NCI-H510A treated with DMSO at 0.1 percent for 48 hours (cell line): ENCODE data around the gene IL36A.

Experiments
- DNase-seq: peaks from one replicate; lab custom pipeline; 2025; lab: John Stamatoyannopoulos, UW

IL36A gene, protein sequence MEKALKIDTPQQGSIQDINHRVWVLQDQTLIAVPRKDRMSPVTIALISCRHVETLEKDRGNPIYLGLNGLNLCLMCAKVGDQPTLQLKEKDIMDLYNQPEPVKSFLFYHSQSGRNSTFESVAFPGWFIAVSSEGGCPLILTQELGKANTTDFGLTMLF

DNA sequence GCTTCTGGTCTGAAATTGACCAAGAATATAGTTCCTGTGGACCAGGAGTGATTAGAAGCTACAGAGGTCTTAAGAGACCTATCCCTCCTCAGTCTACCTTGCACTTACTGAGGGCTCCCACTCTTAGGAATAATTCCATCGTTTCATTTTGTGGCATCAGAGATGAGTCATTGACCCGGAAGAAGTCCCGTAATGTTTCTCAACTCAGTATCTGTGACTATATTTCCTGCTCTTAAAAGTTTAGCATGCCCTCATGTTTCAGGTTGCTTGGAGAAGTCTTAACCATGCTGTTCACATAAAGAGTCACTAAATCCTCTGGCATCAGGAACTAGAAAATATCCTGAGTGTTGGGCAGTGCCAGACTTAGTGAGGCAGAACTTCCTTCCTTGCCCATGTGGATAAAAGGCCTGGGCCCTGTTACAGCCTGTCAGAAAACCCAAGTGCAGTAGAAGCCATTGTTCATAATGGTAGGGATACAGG, at the start of gene IL36A:
Gene IL36A (plus strand): TSS at position 430 of the 480 bp plus-strand sequence. CDS start 413 bp downstream, outside the sequence.
- no peak for DNase-seq

DNA sequence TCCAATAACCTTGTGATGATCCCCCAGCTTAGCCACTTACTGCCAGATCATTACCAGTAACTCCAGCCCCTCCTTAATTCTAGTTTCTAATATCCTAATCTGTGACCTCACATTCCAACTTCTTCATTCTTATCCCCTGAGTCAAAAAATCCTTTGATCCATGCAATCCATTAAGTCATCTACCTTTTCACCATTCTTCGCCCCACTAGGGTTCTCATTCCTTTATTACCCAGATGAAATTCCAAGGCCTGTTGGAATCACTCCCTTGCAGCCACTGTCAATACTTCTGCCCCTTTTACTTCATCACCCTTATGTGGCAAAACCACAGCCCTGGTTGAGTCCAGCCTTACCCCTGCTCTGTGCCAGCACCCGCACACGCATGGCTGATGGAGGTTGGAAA, 47.7 kb upstream of the IL36A start:
- no peak for DNase-seq

DNA sequence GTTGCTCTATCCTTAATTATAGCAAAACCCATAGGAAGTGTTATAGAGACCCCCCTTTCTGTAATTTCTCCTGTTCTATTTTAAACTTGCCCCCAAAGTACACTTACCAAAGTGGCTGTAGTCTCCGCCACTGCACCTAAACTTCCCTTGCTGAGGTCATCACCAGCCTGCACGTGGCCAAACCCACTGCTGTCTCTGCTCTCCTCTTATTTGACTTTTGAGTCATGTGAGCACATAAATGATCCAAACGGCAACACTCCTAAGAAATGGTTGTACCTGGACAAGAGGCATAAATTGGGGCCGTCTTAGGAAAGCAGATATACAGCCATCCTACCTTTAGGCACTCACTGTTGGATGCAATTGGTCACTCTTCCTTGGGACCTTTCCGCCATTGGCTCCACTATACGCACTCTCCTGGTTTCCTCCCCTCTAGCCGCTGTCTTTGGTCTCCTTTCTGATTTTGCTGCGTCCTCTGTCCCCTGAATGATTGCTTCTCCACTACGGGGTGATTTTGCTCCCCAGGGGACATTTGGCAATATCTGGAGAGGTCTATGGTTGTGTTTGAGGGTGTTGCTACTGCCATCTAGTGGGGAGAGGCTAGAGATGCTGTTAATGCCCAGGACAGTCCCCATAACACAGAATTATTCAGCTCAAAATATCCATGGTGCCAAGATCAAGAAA, 46.7 kb upstream of the IL36A start:
- peak; percentile 61 for DNase-seq

DNA sequence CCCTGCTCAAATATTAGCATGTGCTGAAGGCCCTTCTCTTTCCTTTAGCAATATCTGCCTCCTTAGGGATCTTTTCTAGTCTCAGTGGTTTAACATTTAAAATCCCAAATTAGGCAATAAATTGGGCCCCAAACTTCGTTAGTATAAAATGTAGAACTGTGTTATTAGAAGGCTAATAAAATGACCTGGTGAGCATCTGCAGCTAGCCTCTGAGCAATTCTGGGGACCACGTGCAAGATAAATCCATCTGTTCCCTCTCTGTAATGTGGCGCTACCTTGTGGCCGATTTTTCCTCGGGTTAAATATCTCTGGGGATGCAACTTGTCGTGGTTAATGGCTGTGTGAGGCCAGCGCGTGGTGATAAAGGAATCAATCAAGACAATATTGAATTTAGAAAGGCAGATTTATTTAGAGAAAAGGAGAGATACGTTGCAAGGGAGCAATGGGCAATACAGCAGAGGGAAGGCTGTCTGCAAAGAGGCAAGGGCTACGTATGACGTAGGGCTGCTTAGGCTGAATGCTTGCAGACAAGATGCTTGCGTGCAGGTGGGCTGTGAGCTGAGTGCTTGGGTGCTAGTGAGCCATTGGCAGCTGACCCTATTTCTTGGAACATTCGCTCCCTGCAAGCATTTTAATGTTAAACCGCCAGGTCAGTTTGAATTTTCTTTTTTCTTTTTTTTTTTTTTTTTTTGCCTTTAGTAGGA, 46.0 kb upstream of the IL36A start:
- no peak for DNase-seq

DNA sequence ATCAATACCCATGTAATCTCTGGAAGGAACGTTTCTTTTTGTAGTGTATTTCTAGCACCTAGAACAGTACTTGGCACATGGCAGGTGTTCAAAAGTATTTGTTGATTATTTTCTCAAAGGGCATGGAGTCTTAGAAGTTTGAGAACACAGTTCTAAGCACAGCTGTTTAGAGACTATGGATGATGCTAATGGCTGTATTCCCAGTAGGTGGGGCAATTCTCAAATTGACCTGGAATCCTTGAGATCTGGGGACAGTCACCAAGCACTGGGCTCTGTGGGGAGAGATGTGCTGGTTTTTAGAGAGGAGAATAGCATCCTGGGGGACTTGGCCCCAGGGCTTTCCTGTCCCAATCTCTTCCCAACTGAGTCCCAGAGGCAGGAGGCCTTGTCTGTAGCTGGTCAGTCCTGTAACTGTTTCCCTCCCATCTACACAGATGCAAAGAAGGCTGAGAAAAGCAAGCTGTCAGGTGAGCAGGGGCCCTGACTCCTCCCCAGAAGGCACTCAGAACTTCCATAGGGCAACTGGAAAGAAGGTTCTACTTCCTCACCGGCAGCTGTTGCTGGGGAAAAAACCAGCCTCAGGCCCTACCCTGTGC, 44.9 kb upstream of the IL36A start:
- no peak for DNase-seq

DNA sequence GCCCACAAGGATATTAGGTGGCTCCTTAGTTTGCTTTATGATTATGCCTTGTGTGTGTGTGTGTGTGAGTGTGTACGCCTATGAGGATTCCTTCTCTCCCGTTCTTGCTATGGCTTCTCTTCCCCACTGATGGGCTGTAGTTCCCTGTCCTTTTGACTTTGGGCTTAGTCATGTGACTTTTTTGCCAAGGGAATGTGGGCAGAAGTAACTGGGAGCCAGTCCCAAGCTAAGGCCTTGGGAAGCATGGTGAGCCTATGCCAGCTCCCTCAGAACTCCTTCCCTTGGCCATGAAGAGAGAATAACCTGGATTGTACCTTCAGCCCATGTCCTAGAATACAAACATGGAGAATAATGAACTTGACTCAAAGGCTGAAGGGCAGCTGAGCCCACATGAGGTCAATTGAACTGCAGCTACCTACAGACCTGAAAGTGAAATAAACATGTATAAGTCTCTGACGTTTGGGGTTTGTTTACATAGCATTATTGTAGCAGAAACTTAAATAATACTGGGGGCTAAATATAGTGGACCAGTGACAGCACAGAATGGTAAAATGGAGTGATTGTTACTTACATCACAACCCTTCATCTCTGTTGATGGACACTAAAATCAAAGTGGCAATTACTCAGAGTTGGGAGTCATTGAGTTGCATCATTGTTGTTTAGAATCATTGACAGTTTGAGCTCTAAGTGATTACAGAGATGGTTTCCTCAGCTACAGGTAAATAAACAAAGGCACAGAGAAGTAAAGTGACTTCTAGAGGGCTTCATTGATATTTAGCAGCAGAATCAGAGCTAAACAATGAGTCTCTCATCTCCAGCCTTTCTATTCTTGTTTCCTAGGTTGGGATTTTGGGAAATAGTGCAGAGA, 42.7 kb upstream of the IL36A start:
- no peak for DNase-seq

DNA sequence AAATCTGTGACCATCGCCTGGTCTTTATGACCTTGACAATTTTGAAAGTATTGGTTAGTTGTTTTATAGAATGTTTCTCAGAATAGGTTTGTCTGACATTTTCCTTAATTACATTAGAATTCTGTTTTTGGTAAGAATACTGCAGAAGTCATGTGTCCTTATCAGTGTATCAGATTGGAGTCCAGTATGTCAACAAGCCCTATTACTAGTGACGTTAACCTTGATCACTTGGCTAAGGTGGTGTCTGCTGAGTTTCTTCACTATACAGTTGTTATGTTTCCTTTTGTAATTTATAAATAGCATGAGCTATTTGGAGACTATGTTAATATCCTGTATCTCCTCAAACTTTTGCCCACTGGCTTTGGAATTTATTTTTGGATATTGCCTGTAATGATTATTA, 38.2 kb upstream of the IL36A start:
- no peak for DNase-seq

DNA sequence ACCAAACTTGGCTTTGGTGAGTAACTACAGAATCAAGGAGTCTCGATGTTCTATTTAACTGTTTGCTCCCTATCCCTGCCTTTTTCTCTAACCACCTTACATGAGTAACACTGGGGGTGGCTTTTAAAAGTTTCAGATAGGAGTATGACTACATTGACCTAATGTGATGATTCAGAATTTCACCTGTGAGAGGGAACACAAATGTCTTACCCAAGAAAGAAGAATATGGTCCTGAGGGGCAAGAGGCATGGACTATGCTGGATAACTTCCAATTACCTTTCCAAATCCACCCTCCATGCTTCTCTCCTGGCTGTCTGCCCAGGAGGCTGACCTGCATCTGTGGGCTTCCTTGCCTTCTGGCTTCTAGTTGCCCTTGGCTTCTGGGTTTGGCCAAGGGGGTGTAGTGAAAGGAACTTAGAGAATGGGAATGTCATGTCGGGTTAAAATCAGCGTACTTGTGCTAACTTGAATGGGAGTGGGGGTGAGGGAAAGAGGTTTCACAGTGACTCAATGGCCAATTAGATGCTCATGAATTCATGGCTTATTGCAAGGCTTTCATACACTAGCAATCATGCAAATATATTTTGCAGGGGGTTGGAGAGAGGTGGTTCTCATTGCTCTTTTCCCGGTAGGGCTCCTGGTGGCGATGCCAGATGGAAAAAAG, 32.7 kb upstream of the IL36A start:
- no peak for DNase-seq

DNA sequence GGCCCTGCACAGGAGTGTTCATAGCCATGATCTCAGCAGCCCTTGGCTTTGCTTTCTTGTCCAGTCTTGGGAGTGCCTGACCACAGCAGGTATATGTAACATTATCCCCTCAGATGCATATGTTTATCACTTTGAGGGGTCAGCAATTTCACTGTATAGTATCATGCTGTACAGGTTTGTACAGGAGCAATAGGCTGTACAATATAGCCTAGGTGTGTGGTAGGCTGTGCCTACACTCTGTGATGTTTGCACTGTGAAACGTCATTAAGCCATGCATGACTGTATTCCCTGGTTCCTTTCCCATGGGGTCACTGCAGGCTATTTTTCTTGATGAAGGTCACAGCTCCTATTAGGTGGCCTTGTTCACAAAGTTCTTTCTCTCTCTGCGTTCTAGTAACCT, 32.1 kb upstream of the IL36A start:
- no peak for DNase-seq

DNA sequence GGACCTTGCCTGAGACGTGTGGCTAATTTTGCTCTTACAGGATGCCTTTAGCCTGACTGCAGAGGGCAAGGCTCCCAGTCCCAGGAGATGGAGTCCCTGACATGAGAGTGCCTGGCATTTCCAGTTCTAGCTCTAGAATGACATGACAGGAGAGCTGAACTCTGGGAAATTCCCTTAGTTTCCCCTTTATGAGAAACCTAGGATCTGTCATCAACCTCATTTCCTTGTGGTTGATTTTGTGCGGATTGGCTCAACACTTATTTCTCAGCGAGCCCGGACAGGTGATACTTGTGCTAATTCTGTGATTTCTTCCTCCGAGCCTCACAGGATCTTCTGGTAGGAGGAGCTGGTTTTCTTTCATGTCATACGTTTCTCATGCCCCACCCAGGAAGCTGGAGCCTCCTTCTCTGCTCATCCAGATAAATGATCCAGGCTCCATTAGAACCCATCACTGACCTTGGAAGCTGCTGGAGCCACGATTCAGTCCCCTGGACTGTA, 27.7 kb upstream of the IL36A start, which contains the start of gene IL36G:
Gene IL36G (plus strand): TSS at position 448 of the 498 bp plus-strand sequence. CDS start 633 bp downstream, outside the sequence.
- no peak for DNase-seq

DNA sequence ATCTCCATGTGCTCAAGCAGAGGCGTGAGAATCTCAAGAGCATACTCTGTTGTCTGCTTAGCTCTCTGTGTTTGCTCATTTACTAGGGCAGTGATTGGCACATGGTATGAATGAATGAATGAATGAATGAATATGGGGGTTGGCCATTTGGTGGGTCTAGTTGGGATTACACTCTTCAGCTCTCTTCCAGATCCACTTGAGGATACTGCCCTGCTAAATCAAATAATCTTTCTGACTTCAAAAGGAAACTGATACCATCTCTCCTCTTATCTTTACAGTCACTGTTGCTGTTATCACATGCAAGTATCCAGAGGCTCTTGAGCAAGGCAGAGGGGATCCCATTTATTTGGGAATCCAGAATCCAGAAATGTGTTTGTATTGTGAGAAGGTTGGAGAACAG, 25.5 kb upstream of the IL36A start:
- no peak for DNase-seq

DNA sequence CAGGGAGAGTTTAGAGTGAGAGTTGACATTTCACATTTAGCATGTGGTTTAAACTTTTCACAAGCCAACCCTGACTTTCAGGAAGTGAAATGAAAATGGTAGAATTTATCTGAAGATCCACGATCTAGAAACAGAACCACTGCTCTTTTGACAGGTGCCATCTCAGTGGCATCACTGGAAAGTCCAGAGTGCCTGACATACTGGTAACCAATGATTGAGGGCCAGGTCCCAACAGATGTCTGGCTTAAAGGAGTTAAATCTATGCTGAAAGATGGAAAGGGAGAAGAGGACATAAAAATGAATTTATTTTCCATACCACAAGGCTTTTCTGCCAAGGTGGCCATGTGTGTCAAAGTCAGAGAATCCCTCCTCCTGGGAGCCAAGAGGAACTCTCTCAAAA, 24.7 kb upstream of the IL36A start:
- DNase-seq, result no peak

DNA sequence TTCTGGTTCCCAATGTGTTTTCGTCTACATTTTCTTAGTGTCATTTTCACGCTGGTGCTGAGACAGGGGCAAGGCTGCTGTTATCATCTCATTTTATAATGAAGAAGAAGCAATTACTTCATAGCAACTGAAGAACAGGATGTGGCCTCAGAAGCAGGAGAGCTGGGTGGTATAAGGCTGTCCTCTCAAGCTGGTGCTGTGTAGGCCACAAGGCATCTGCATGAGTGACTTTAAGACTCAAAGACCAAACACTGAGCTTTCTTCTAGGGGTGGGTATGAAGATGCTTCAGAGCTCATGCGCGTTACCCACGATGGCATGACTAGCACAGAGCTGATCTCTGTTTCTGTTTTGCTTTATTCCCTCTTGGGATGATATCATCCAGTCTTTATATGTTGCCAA, 20.2 kb upstream of the IL36A start:
- DNase-seq, result no peak

DNA sequence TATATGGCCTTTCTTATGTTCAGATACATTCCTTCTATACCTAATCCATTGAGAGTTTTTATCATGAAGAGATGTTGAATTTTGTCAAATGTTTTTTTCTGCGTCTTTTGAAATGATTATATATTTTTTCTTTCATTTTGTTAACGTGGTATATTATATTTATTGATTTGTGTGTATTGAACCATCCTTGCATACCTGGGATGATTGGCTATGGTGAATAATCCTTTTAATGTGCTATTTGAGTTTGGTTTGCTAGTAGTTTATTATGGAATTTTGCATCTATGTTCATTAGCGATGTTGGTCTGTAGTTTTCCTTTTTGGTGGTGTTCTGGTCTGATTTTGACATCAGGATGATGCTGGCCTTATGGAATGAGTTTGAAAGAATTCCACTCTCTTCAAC, 15.6 kb upstream of the IL36A start:
- no peak for DNase-seq

DNA sequence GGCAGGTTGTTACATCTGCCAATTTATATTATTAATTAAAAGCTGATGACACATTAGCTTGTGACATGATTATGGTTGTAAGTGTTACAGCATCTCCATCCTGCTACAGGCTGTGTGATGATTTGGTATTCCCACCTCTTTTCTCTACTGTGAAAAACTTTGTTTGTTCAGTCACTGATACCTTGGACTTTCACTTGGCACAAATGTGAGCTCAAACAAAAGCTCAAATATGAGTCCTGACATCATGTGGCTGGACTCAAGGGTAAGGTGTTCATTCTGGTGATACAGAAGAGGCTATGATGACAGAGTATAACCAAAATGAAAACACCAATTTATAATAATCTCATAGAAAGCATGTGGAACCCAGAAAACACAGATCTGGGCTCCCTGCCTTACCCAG, 11.4 kb upstream of the IL36A start:
- DNase-seq, result no peak

DNA sequence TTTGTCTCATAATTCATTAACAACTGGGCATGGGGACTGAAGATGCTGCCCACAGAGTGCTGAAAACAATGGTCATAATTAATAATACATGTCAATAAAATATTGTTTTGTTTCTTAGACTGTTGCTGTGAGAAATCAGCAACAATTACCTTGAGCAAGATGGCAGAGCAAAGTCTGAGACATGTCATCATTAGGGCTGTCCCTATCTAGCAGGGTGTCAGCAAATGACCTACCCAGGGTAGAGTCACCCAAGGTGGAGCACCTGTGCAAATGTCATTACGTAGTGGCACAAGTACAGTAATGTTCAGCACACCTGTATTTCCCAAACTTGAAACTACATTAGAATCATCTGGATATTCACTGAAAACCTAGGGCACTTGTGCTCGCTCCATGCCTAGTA, 10.6 kb upstream of the IL36A start:
- DNase-seq, result no peak

DNA sequence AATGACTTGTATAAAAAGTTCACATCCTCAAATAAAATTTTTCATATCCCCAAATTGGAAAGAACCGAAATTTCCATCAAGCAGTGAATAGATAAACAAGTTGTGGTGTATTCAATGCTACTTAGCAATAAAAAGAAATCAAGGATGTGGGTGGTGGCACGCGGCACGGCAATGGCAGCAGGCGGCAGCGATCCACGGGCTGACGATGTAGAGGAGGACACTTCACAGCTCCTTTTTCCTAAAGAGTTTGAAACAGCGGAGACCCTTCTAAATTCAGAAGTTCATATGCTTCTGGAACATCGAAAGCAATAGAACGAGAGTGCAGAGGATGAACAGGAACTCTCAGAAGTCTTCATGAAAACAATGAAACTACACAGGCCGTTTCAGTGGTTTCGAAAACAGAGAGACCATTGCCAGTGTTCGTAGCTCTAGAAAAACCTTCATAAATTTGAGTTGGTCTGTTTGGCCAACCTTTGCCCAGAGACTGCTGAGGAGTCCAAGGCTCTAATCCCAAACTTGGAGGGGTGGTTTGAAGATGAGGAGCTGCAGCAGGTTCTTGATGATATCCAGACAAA, 9.8 kb upstream of the IL36A start:
- no peak for DNase-seq

DNA sequence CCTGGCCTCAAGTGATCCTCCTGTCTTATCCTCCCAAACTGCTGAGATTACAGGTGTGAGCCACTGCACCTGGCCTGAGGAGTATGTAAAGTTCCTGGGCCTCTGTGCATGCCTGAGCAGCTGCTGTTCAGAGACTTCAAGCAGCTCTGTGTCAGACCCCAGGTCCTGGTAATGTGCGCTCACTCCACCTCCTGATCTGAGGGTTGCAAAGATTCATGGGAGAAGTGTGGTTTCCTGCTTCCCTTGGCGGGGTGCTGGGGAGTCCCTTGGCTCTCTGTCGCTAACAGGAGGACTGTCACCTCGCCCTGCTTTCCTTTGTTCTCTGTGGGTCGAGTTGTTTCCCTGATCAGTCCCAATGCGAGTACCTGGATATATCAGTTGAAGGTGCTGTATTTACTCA, 8.6 kb upstream of the IL36A start:
- no peak for DNase-seq

DNA sequence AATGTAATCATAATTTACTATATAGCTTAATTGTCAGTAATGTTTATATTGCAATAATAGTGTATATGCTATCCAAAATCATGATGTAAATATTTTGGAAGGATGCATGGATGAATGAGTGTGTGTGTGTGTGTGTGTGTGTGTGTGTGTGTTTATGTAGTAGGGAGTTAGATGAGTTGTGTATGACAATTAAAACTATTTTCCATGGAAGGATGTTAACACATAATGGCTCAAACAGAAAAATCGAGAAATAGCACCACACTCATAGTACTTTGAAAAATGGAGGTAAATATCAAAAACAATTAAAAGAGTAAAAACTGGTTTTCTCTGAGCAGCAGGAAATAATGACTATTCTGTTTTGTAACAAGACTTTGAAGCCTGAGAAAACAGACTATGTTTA, 8.1 kb upstream of the IL36A start:
- no peak for DNase-seq

DNA sequence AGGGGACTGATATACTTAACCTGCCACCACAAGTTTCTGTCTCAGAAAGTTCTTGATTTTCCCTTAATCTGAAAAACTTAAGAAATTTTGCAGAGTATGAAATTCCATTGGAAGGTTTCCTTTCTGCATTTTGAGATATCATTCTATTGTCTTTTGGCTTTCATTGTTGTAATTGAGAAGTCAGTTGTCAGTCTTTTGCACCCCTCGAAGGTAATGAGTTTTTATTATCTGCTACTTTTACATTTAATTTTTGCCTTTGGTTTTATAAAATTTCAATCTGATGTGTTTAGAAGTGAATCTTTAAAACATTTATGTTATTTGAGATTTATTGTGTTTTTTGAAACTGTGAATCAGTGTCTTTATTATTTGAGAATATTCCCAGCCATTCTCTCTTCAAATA, 4.8 kb upstream of the IL36A start:
- DNase-seq, result no peak

DNA sequence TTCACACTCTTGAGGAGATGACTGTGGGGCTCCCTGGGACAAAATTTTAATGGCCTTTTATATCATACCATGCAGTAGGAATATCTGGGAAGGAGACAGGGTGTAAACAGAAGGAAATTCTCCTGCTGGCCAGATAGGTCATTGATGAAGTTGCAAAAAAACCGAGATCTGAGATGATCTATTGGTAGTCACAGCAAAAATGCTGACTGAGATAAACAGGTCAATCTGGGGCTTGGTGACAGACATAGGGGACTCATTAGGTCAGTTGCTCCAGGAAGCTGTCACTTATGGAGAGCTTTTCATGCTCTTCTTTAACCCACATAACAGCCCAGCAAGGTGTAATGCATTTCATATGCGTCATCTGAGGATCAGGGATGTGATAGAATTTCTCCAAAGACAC, 2.6 kb upstream of the IL36A start:
- DNase-seq, result no peak
